Activated CD4-positive, alpha-beta memory T cell treated with anti-CD3 and anti-CD28 coated beads, Interleukin-2, amount 10 ng/mL, durations not matched to agents 7 days and 5 days (primary cell): ENCODE results near the gene TBC1D2B. TPM values are rescaled to one million over a fixed set of nuclear protein-coding genes. Genes with fewer than 3 reads are reported as not detected.
"Not testable (repeated sequence)": the region's sequence is repeated elsewhere in the genome, so short reads cannot be mapped to it uniquely, and the experiment has no call there.

Experiments used
- CTCF ChIA-PET: fragments of 350-600 bp; sonication (Branson Sonifier 250); formaldehyde crosslinking; loops from one replicate; lab custom pipeline; 2021; ENCODE audit warnings: antibody characterized with exemption, inconsistent platforms; lab: Charles Lee
- POLR2A ChIA-PET: fragments of 350-600 bp; sonication (Branson Sonifier 250); formaldehyde crosslinking; loops from one replicate; lab custom pipeline; 2021; ENCODE audit warnings: antibody characterized with exemption; lab: Charles Lee
- DNase-seq: peaks from one replicate; pipeline ENCODE4 v3.0.0-alpha.2; 2020
- H3K27ac Mint-ChIP-seq: one replicate; pipeline ENCODE4 v1.8.0; 2021; ENCODE audit warnings: mild to moderate bottlenecking, mixed read lengths
- H3K27me3 Mint-ChIP-seq: one replicate; pipeline ENCODE4 v1.8.0; 2021; ENCODE audit warnings: mixed read lengths
- H3K36me3 Mint-ChIP-seq: one replicate; pipeline ENCODE4 v1.8.0; 2021; ENCODE audit warnings: low read depth, mixed read lengths
- H3K4me1 Mint-ChIP-seq: one replicate; pipeline ENCODE4 v1.8.0; 2021; ENCODE audit warnings: mixed read lengths
- H3K4me3 Mint-ChIP-seq: one replicate; pipeline ENCODE4 v1.8.0; 2021; ENCODE audit warnings: mild to moderate bottlenecking, mixed read lengths
- H3K9me3 Mint-ChIP-seq: one replicate; pipeline ENCODE4 v1.8.0; 2021; ENCODE audit warnings: mixed read lengths
- total RNA-seq, 2 experiments: library from RNA; stranded (reverse); gene quantifications; one replicate each; pipeline ENCODE4 v1.2.3, GENCODE V29; 2021

TBC1D2B gene
- total RNA-seq, 2 experiments from 2014 or later: 97.1 to 101 TPM

DNA sequence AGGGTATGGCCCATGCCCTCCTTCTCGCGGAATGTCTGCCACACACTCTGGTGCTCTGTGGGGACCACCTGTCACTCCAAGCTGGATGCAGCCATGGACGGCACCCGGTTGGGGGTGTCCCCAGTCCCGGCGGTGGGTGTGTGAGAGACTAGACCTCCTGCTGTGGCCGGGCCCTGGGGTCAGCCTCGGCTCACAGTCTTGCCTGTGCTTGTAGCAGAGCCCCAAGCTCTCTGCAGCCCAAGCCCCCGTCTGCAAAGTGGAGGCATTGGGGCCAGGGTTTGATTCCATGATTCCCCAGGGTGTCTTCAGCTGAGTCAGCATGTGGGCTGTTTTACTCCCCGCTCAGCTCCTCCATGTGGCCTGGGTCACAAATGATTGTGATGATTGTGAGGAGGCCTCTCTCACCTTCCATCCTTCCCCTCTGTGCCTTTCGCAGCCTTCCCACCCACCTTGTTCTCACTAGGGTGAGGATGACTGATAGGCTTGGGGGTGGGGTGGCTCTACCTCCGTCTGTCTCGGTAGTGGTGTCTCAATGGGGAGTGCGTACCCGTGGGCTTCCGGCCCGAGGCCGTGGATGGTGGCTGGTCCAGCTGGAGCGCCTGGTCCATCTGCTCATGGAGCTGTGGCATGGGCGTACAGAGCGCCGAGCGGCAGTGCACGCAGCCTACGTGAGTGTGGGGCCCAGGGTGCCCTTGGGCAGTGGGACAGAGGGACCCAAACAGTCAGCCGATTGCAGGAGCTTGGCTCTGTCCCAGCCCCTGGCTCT, 100.6 kb downstream of the TBC1D2B start:
- DNase-seq, H3K4me1 Mint-ChIP-seq, H3K27ac Mint-ChIP-seq, H3K9me3 Mint-ChIP-seq, H3K27me3 Mint-ChIP-seq, H3K36me3 Mint-ChIP-seq, H3K4me3 Mint-ChIP-seq, CTCF ChIA-PET: not testable (repeated sequence)
- POLR2A ChIA-PET: interaction anchor here (0.9 kb wide), 1 partner anchor 128 kb away, joined by 3 read pairs; no protein-coding TSS in a partner anchor

DNA sequence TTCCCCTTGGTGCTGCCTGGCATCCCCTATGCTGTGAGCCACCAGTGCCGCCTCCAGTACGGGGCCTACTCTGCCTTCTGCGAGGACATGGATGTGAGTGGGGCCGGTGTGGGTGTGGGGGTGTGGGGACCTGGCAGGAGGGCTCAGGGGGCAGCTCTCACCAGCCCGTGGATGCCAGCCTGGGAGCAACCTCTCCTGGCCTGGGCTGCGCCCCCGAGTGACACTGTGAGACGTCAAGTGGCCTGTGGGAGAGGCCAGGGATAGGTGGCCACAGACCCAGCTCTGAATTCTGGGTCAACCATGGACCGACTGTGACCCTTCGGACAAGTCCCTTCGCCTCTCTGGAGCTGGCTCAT, 101.4 kb downstream of the TBC1D2B start:
- H3K9me3 Mint-ChIP-seq, CTCF ChIA-PET, DNase-seq, H3K4me3 Mint-ChIP-seq, H3K4me1 Mint-ChIP-seq, H3K36me3 Mint-ChIP-seq, H3K27ac Mint-ChIP-seq, H3K27me3 Mint-ChIP-seq: not testable (repeated sequence)
- POLR2A ChIA-PET: interaction anchor here (0.9 kb wide), 1 partner anchor 129 kb away, joined by 3 read pairs; no protein-coding TSS in a partner anchor

DNA sequence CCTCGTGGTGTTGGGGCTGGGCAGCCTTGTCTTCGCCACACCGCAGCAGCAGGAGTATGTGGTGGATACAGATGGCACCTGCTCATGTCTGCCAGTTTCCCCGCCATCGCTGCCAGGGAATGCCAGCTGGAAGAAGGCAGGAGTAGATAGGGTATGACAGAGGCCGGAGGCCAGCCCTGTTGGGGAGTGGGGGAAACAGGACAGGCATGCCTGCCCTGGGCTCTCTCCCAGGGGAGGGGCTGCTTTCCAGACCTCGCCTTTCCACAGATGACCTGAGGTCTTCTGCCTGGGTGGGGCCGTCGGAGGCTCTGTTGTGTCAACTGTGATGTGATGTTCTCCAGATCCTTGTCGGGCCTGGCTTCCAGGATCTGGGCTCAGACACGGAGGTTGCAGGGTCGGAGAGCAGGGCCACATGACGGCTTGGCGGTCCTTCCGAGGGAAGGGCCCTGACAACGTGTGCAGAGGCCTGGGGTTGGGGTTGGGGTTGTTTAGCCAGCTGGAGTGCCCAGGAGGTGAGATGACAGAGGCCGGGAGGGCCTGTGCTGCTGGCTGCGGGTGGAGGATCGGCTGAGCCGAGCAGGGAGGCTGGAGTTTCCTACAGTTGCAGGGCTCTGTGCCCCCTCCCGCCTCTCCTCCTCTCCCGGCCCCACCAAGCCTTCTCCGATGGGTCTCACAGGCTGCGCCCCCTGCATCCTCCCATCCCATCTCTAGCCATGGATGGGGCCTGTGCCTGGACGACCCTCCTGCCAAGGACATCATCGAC, 102.0 kb downstream of the TBC1D2B start:
- ChIA-PET POLR2A (no interaction called here), CTCF (no interaction called here)
- H3K4me3 Mint-ChIP-seq: no peak overlapping the region
- H3K36me3 Mint-ChIP-seq: no peaks in the 10 kb centered on the region
- H3K27me3 Mint-ChIP-seq: peaks cover 2% of the 10 kb centered on the region
- H3K9me3 Mint-ChIP-seq: no peaks in the 10 kb centered on the region
- H3K4me1 Mint-ChIP-seq: no peaks in the 10 kb centered on the region
- no peak for DNase-seq
- no peak overlapping the region for H3K27ac Mint-ChIP-seq

DNA sequence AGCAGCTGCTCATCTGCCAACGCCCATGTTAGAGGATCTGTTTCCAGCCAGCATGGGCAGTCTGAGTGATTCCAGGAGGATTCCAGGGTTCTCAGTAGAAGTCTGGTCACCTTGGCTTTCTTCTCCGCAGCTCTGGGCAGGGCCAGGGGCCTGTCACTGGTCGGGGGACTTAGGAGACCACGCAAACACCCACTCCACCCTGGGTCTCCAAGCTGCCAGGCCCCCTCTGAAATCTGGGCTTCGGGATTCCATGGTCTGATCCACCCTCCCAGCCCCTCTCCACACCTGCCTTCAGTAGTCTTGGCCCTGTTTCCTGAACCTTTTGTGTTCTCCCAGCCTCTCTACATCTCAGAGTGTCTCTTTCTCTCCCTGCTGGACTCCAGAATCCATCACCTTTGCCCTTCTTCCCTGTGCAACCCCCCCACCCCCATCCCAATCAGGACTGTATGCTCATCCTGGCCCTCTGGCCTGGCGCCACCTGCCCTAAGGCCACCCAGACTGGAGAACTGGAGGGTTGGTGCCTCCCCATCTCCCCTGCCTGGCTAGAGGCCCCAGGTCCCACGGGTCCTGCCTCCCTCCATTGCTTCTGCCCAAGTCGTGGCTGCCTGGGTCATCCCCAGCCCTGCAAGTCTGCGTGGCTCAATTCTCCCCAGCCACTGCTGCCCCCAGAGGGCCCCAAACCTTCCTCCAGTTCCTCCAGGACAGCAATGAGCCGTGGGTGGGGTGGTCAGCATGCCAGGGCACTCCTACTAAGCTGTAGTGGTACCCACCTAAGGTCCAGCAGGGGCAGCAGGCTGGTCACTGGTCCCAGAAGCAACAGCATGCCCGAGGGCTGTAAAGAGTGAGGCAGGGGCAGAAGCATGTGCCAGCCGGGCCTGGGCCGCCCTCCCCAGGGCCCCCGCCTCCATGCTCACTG, 102.8 kb downstream of the TBC1D2B start:
- H3K27ac Mint-ChIP-seq: no peak overlapping the region
- no peaks in the 10 kb centered on the region for H3K36me3 Mint-ChIP-seq
- peaks cover 2% of the 10 kb centered on the region for H3K27me3 Mint-ChIP-seq
- H3K4me3 Mint-ChIP-seq: no peak overlapping the region
- DNase-seq: no peak
- H3K9me3 Mint-ChIP-seq: no peaks in the 10 kb centered on the region
- no peaks in the 10 kb centered on the region for H3K4me1 Mint-ChIP-seq
- ChIA-PET POLR2A (no interaction called here), CTCF (no interaction called here)

DNA sequence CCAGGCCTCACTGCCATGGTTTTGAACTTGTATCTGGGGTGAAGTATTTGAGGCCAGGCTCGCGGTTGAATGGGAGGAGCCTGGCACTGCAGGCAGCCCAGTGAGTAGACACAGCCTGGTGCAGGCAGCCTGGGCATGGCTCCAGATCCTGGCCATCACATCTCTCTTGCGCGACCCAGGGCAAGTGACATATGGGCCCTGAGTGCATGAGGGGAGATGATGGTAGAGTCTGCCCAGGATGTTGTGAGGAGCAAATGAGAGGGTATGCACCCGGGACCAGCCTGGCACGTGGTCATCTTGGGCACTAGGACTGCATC, 103.5 kb downstream of the TBC1D2B start:
- H3K4me3 Mint-ChIP-seq: no peak overlapping the region
- H3K9me3 Mint-ChIP-seq: no peaks in the 10 kb centered on the region
- H3K27me3 Mint-ChIP-seq: peaks cover 6% of the 10 kb centered on the region
- DNase-seq: no peak
- POLR2A ChIA-PET: no interaction called here
- no peaks in the 10 kb centered on the region for H3K36me3 Mint-ChIP-seq
- CTCF ChIA-PET: no interaction called here
- H3K27ac Mint-ChIP-seq: no peak overlapping the region
- H3K4me1 Mint-ChIP-seq: no peaks in the 10 kb centered on the region

DNA sequence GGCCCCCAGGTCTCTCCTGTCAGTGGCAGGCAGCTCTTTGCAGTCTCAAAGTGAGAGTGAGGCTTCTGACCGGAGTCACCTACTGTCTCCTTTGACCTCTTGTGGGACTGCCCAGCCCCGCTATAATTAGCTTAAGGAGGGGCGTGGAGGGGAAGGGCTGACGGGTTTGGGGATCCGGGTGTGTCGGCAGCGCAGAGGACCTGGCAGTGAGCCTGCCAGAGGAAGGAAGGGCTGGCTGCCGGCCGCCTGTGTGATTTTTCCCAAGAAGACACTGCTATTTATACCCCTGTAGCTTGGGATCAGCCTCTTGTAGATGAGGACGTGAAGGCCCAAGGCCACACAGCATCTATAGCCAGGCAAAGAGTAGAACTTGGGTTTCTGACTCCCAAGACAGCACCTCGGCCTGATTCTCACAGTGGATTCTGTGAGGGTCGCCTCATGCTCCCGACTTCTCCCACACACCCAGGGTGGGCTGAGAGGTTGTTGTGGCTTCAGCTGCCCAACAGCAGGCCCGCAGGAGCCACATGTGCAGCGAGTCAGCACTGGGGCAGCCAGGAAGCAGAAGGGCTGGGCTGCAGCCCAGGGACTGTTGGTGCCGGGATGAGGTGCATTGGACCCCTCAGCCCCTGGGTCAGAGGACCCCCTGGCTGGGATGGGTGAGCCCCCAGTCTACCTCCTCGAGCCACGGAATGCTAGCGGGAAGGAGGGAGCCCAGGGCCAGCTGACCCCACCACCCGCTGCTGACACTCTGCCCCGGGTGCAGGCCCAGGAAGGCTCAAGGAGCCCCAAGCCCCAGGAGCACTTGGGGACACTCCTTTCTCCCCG, 104.0 kb downstream of the TBC1D2B start:
- H3K4me1 Mint-ChIP-seq, H3K9me3 Mint-ChIP-seq, H3K27me3 Mint-ChIP-seq, H3K4me3 Mint-ChIP-seq, H3K27ac Mint-ChIP-seq, CTCF ChIA-PET, H3K36me3 Mint-ChIP-seq, POLR2A ChIA-PET, DNase-seq: not testable (repeated sequence)

DNA sequence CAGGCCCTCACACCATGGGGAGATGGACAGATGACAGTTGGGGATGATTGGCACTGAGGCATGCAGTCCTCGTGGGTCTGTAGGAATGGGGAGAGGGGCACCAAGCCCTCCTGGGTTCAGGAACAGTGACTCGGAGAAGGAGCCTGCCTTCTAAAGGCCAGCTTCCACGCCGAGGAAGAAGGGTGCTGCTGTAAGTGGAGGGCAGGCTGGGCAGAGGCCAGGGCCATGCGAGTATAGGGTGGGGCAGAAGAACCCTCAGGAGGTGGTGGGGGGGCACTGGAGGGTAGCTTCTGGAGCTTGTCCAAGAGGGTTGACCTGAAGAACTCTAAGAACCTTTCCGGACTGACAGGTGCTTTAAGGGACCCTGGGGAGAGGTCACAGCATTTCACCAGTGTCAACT, 104.8 kb downstream of the TBC1D2B start:
- CTCF ChIA-PET, H3K4me3 Mint-ChIP-seq, POLR2A ChIA-PET, DNase-seq, H3K27ac Mint-ChIP-seq, H3K9me3 Mint-ChIP-seq, H3K36me3 Mint-ChIP-seq, H3K4me1 Mint-ChIP-seq, H3K27me3 Mint-ChIP-seq: not testable (repeated sequence)

DNA sequence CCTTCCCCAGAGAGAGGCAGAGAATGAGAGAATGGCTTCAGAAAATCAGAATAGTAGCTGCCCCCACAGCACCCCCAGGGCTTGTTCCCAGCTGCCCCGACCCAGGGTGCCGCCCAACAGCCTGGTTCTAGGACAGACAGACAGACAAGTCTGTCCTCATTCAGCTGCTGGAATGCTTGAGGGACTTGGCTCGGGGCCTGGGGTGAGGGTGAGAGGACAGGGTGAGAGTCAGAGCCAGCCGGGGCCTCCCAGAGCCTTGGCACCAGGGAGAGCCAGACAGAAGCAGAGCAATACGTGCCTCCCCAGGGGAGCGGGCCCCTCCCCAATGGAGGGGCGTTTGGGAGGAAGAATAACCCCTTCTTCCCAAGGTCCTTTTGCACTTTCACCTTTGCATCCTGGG, 105.6 kb downstream of the TBC1D2B start:
- H3K4me3 Mint-ChIP-seq, H3K9me3 Mint-ChIP-seq, H3K4me1 Mint-ChIP-seq, H3K27me3 Mint-ChIP-seq, DNase-seq, CTCF ChIA-PET, POLR2A ChIA-PET, H3K36me3 Mint-ChIP-seq, H3K27ac Mint-ChIP-seq: not testable (repeated sequence)

DNA sequence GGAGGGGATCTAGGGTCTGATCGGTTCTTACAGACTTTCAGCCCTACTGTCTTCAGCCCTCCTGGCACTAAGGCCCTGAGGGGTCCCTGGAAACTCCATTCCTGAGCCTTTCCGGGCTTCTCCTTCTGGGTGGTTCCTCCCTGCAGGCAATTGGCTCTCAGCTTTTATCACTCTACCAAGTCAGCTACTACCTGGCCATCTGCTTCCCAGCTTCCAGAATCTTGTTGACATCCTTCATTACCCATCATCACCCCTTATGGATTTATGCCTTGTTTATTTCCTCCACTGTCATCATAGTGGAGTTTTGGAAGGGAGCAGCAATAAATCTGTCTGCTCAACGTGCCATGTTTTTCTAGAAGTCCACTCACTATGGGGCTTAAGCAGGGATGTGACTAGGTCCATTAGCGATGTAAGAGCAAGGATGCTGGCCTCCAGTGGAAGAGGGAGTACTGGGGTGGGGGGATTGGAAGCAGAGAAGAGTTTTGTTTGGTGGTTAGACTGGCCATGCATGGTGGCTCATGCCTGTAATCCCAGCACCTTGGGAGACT, 106.6 kb downstream of the TBC1D2B start:
- H3K27ac Mint-ChIP-seq, H3K27me3 Mint-ChIP-seq, DNase-seq, POLR2A ChIA-PET, H3K36me3 Mint-ChIP-seq, CTCF ChIA-PET, H3K4me3 Mint-ChIP-seq, H3K9me3 Mint-ChIP-seq, H3K4me1 Mint-ChIP-seq: not testable (repeated sequence)

DNA sequence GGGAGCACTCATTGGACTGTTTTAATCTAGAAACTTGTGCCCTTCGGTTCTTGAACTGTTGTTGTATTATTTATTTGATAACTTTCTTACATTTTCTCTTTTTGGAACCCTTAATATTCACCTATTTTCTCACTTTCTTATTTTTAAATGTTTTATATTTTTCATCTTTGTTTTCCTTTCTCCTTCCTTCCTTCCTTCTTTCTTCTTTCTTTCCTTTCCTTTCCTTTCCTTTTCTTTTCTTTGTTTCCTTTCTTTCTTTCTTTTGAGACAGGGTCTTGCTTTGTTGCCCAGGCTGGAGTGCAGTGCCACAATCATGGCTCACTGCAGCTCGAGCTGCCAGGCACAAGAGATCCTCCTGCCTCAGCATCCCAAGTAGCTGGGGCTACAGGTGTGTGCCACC, 108.5 kb downstream of the TBC1D2B start:
- Mint-ChIP-seq H3K9me3 (no peaks in the 10 kb centered on the region), H3K27ac (no peak overlapping the region), H3K27me3 (peaks cover 13% of the 10 kb centered on the region), H3K36me3 (no peaks in the 10 kb centered on the region), H3K4me3 (no peak overlapping the region), H3K4me1 (peaks cover 9% of the 10 kb centered on the region)
- POLR2A ChIA-PET: no interaction called here
- no peak for DNase-seq
- CTCF ChIA-PET: interaction anchor here (1.1 to 6.2 kb wide), 3 partner anchors 9 to 140 kb away, joined by 7 to 112 read pairs (median 9); no protein-coding TSS in a partner anchor

DNA sequence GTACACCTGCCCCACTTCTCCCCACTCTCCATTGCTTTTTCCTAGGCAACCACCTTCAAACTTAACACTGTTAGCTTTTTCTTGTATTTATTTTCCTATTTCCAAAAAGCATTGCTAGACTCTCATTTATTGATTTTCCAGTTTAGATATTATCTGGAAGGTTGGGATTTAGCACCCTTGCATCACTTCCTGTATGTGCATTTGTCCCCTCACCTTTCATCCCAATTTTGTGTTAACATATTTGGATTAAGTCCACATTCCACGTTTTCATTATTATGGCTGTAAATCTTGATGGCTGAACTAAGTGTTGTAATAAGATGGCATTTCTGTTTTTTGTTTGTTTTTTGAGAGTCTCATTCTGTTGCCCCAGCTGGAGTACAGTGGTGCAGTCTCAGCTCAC, 109.7 kb downstream of the TBC1D2B start:
- CTCF ChIA-PET: interaction anchor here (0.7 to 6.2 kb wide), 4 partner anchors 26 to 264 kb away, joined by 3 to 112 read pairs (median 8); no protein-coding TSS in a partner anchor
- POLR2A ChIA-PET: no interaction called here

DNA sequence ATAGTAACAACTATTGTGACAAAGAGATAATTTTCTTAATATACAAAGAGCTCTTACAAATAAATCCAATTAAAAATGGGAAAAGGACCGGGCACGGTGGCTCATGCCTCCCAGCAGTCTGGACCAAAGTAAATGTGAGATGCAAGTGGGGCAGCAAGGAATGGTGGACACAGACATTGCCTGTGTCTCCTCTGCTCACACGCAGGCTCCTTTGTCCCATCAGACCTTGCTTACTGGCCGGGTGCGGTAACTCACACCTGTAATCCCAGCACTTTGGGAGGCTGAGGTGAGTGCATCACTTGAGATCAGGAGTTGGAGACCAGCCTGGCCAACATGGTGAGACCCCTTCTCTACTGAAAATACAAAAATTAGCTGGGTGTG, 110.3 kb downstream of the TBC1D2B start:
- H3K36me3 Mint-ChIP-seq, H3K4me1 Mint-ChIP-seq, POLR2A ChIA-PET: not testable (repeated sequence)

More for the DNA sequence above, 109.7 kb downstream of the TBC1D2B start:
- H3K36me3 Mint-ChIP-seq: no peaks in the 10 kb centered on the region
- H3K27ac Mint-ChIP-seq: no peak overlapping the region
- H3K4me1 Mint-ChIP-seq: peaks cover 9% of the 10 kb centered on the region
- H3K27me3 Mint-ChIP-seq: peaks cover 23% of the 10 kb centered on the region
- no peak for DNase-seq
- no peaks in the 10 kb centered on the region for H3K9me3 Mint-ChIP-seq
- no peak overlapping the region for H3K4me3 Mint-ChIP-seq

More for the DNA sequence above, 110.3 kb downstream of the TBC1D2B start:
- not testable (repeated sequence) for H3K4me3 Mint-ChIP-seq, DNase-seq, H3K27ac Mint-ChIP-seq, H3K9me3 Mint-ChIP-seq
- CTCF ChIA-PET: interaction anchor here (0.7 to 6.2 kb wide), 8 partner anchors 27 to 332 kb away, joined by 3 to 112 read pairs (median 6); partner anchors contain the start of gene SKIC8
- peaks cover 26% of the 10 kb centered on the region for H3K27me3 Mint-ChIP-seq
